Prostate gland (tissue), 2 donors: ENCODE results near the gene XBP1. TPM values are rescaled to one million over a fixed set of nuclear protein-coding genes. Genes with fewer than 3 reads are reported as not detected.
"Not testable (repeated sequence)": the region's sequence is repeated elsewhere in the genome, so short reads cannot be mapped to it uniquely, and the experiment has no call there.

Source experiments
- DNase-seq: peaks from one replicate; pipeline ENCODE4 v3.0.0-alpha.2; 2019; ENCODE audit warnings: low spot score
- H3K27ac ChIP-seq, 2 donors: fragments of 200-600 bp; sonication (generic); 2 replicates each; pipeline ENCODE4 v1.5.1; 2017 to 2019
- H3K27me3 ChIP-seq: fragments of 200-600 bp; sonication (generic); replicated peaks from 2 replicates; pipeline ENCODE4 v1.5.1; 2019; ENCODE audit not compliant: insufficient read depth
- H3K36me3 ChIP-seq, 2 donors: fragments of 200-600 bp; sonication (generic); 1 replicate in 1 of 2; 2 replicates in 1 of 2; pipeline versions ENCODE4 v1.5.1 to v1.8.1; 2017 to 2019
- H3K4me1 ChIP-seq: fragments of 200-600 bp; sonication (generic); replicated peaks from 2 replicates; pipeline ENCODE4 v1.5.1; 2019
- H3K4me3 ChIP-seq, 2 donors: fragments of 200-600 bp; sonication (generic); 2 replicates each; pipeline ENCODE4 v1.5.1; 2017 to 2019
- H3K9me3 ChIP-seq: fragments of 200-600 bp; sonication (generic); 2 replicates; pipeline ENCODE4 v1.5.1; 2017
- POLR2A ChIP-seq: fragments of 450-650 bp; IDR thresholded peaks from one replicate; pipeline ENCODE4 v1.6.1; 2016; ENCODE audit warnings: antibody characterized with exemption, mild to moderate bottlenecking
- POLR2AphosphoS5 ChIP-seq: sonication (generic); formaldehyde crosslinking; IDR thresholded peaks from one replicate; pipeline ENCODE4 v1.6.1; 2017; ENCODE audit warnings: antibody characterized with exemption
- WGBS: methylation state at CpG from one replicate; pipeline ENCODE4 v1.1.5; 2018; 5-methylcytosine and 5-hydroxymethylcytosine counted together
- intact Hi-C: fragments of 100-400 bp; cut with DNase I; formaldehyde crosslinking; loops from one replicate; pipeline ENCODE4 v1.14.2; 2022
- small RNA-seq, 2 donors: library from RNA; depleted of rRNA; stranded (forward); fragments of <200 nt; gene quantifications; one replicate each; pipeline ENCODE3, GENCODE V24; 2016
- total RNA-seq, 2 donors: library from RNA; depleted of rRNA; stranded (reverse); fragments of >200 nt; gene quantifications; one replicate each; pipeline ENCODE4 v1.1.0, GENCODE V29; 2016
- TF ChIP-seq, protein P1 (sequence below), 4 experiments: fragments of 200-600 bp in 2 of 4; fragments of 450-650 bp in 2 of 4; sonication (generic) in 2 of 4; IDR thresholded peaks; 1 replicate in 3 of 4; 2 replicates in 1 of 4; pipeline ENCODE4 v1.5.1; 2016 to 2019; ENCODE audit warnings: antibody characterized with exemption in 4 of 4, mild to moderate bottlenecking in 2 of 4, moderate library complexity in 2 of 4

XBP1 gene
- total RNA-seq, 2 donors from 2014 or later: 200 to 798 TPM

DNA sequence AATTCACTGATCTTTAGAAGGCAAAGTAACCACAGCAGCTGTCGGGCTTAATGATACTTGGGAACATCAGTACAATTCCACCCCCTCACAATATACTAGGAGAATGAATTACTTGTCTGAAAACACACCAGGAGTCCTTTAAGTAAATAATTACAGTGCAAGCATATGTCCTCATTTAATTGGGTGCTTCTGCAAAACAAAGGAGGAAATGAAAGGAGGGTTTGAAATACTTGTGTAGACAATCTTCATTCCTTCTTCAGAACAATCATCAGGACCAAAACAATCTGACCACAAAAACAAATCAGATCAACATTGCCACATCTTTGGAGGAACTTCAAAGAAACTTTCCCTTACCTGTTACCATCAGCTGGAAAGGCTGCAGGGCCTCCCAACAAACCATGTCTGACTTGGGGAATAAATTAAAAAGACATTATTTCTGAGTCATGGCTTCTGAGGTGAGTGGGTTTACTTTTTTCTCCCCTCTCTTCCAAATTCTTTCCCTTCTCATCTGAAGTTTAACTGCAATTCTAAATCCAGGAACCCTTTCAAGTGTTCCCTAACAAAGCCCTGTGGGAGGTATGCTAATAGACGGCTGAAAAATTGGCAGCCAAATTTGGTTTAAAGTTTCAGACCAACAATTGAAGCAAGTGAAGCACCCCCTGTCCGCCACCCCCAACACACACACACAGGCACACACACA is 40.4 kb downstream of the XBP1 start:
- Histone ChIP-seq H3K27ac (peak overlapping the region; percentile 45 to 46), H3K4me1 (no peaks in the 10 kb centered on the region), H3K9me3 (no peaks in the 10 kb centered on the region), H3K36me3 (no peaks in the 10 kb centered on the region), H3K27me3 (no peaks in the 10 kb centered on the region), H3K4me3 (no peak overlapping the region)
- intact Hi-C loops: no loop called here
- 25% methylated on average over 3 of the region's 3 CpGs for WGBS
- DNase-seq: no peak
- TF ChIP-seq, protein P1, sequence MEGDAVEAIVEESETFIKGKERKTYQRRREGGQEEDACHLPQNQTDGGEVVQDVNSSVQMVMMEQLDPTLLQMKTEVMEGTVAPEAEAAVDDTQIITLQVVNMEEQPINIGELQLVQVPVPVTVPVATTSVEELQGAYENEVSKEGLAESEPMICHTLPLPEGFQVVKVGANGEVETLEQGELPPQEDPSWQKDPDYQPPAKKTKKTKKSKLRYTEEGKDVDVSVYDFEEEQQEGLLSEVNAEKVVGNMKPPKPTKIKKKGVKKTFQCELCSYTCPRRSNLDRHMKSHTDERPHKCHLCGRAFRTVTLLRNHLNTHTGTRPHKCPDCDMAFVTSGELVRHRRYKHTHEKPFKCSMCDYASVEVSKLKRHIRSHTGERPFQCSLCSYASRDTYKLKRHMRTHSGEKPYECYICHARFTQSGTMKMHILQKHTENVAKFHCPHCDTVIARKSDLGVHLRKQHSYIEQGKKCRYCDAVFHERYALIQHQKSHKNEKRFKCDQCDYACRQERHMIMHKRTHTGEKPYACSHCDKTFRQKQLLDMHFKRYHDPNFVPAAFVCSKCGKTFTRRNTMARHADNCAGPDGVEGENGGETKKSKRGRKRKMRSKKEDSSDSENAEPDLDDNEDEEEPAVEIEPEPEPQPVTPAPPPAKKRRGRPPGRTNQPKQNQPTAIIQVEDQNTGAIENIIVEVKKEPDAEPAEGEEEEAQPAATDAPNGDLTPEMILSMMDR (IDR thresholded peaks at IDR 0.05): no peak
- TF ChIP-seq POLR2AphosphoS5: peak; percentile 67

DNA sequence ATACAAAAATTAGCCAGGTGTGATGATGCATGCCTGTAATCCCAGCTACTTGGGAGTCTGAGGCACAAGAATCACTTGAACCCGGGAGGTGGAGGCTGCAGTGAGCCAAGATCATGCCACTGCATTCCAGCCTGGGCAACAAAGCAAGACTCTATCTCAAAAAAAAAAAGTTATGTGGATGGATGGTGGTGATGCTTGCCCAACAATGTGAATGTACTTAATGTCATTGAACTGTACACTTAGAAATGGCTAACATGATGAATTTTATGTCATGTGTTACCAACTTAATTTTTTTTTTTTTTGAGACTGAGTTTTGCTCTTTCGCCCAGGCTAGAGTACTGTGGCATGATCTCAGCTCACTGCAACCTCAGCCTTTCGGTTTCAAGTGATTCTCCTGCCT is 45.9 kb downstream of the XBP1 start:
- H3K4me1 ChIP-seq, H3K27ac ChIP-seq, intact Hi-C loops, H3K4me3 ChIP-seq, H3K27me3 ChIP-seq, DNase-seq, H3K9me3 ChIP-seq, H3K36me3 ChIP-seq: not testable (repeated sequence)
- WGBS: 94% methylated on average over 3 of the region's 3 CpGs

- 74% methylated on average over 6 of the region's 6 CpGs for WGBS
Observed at GRCh38 chr22:28750471-28750881, 49.9 kb downstream of the XBP1 start.

More at GRCh38 chr22:28750471-28750881, 49.9 kb downstream of the XBP1 start:
- H3K36me3 ChIP-seq: no peaks in the 10 kb centered on the region
- no peak for DNase-seq
- H3K27me3 ChIP-seq: no peaks in the 10 kb centered on the region
- H3K27ac ChIP-seq: no peak overlapping the region
- TF ChIP-seq, protein P1 (IDR thresholded peaks at IDR 0.05): no peak
- no peak for TF ChIP-seq POLR2AphosphoS5
- TF ChIP-seq POLR2A: no peak
- intact Hi-C loops: no loop called here
- no peak overlapping the region for H3K4me3 ChIP-seq
- H3K4me1 ChIP-seq: no peaks in the 10 kb centered on the region
- H3K9me3 ChIP-seq: no peaks in the 10 kb centered on the region

Small RNAs within 50 kb of the gene (small RNA-seq; reads per million reads assigned to genes)
- gene Z93930.1: 0 reads per million in 2 donors

Other genes starting within 250 kb of the XBP1 start
- 10 to 100 TPM; 29.2 to 74.6 TPM for gene TTC28, start 120.7 kb downstream of the XBP1 start, total RNA-seq
- 10 to 100 TPM; 15.6 to 18.6 TPM for gene CHEK2, start 58.7 kb downstream of the XBP1 start, total RNA-seq
- gene HSCB, start 58.5 kb downstream of the XBP1 start, total RNA-seq: 10 to 100 TPM; 27.9 to 39.5 TPM
- gene CCDC117, start 27.9 kb downstream of the XBP1 start, total RNA-seq: 10 to 100 TPM; 29.5 to 54.4 TPM
- gene ZNRF3, start 83.0 kb upstream of the XBP1 start, total RNA-seq: 10 to 100 TPM; 38.5 to 46.1 TPM